Liver (tissue), 9 donors: ENCODE data around the gene NTF3. TPM values are rescaled to one million over a fixed set of nuclear protein-coding genes. Genes with fewer than 3 reads are reported as not detected.

Source experiments
- DNase-seq: peaks from one replicate; pipeline ENCODE4 v3.0.0-alpha.2; 2017; ENCODE audit warnings: low spot score
- H3K27ac ChIP-seq, 2 donors: one replicate each; pipeline ENCODE4 v1.7.0; 2013; ENCODE audit warnings: inconsistent platforms in 2 of 2, low read length in 2 of 2, control low read depth in 1 of 2, low read depth in 1 of 2, mild to moderate bottlenecking in 1 of 2
- H3K27me3 ChIP-seq, 4 donors: one replicate each; pipeline versions ENCODE4 v1.6.1 to v1.7.0; 2013; ENCODE audit warnings: low read length in 3 of 4, inconsistent platforms in 1 of 4, mild to moderate bottlenecking in 1 of 4, moderate library complexity in 1 of 4; ENCODE audit not compliant: control insufficient read depth in 4 of 4, insufficient read depth in 4 of 4
- H3K36me3 ChIP-seq, 4 donors: one replicate each; pipeline versions ENCODE4 v1.6.1 to v1.7.0; 2013; ENCODE audit warnings: low read length in 3 of 4, mild to moderate bottlenecking in 3 of 4, low read depth in 1 of 4, moderate library complexity in 1 of 4; ENCODE audit not compliant: control insufficient read depth in 4 of 4, insufficient read depth in 3 of 4
- H3K4me1 ChIP-seq, 4 donors: one replicate each; pipeline versions ENCODE4 v1.6.1 to v1.7.0; 2013; ENCODE audit warnings: low read length in 3 of 4, mild to moderate bottlenecking in 3 of 4, moderate library complexity in 1 of 4; ENCODE audit not compliant: control insufficient read depth in 4 of 4, insufficient read depth in 4 of 4
- H3K4me3 ChIP-seq, 3 donors: one replicate each; pipeline versions ENCODE4 v1.6.1 to v1.7.0; 2013; ENCODE audit warnings: low read length in 3 of 3, control low read depth in 1 of 3, low read depth in 1 of 3, mild to moderate bottlenecking in 1 of 3
- H3K9ac ChIP-seq, 2 donors: one replicate each; pipeline ENCODE4 v1.7.0; 2013; ENCODE audit warnings: low read length in 2 of 2, mild to moderate bottlenecking in 2 of 2, moderate library complexity in 2 of 2, control low read depth in 1 of 2, low read depth in 1 of 2
- H3K9me3 ChIP-seq, 4 donors: one replicate each; pipeline versions ENCODE4 v1.6.1 to v1.7.0; 2013; ENCODE audit warnings: low read length in 3 of 4; ENCODE audit not compliant: control insufficient read depth in 4 of 4
- CTCF ChIP-seq: fragments of 150-350 bp; IDR thresholded peaks from 2 replicates; pipeline ENCODE4 v1.5.1; 2017; ENCODE audit warnings: improper control_type of control experiment, low read depth, low read length; ENCODE audit not compliant: missing input control
- EGR1 ChIP-seq, 2 donors: IDR thresholded peaks; 2 replicates each; pipeline ENCODE4 v1.6.1; 2016 to 2018; ENCODE audit warnings: antibody characterized with exemption in 2 of 2, low read depth in 2 of 2
- FOXA1 ChIP-seq: IDR thresholded peaks from 2 replicates; pipeline ENCODE4 v1.6.1; 2016; ENCODE audit warnings: antibody characterized with exemption
- FOXA2 ChIP-seq: IDR thresholded peaks from 2 replicates; pipeline ENCODE4 v1.6.1; 2016; ENCODE audit warnings: antibody characterized with exemption
- GABPA ChIP-seq, 2 donors: IDR thresholded peaks in 1 of 2; conservative IDR thresholded peaks in 1 of 2; 2 replicates each; pipeline ENCODE4 v1.6.1; 2016; ENCODE audit warnings: antibody characterized with exemption in 2 of 2, mild to moderate bottlenecking in 1 of 2, moderate library complexity in 1 of 2
- HNF4A ChIP-seq, 2 donors: conservative IDR thresholded peaks; 2 replicates each; pipeline ENCODE4 v1.6.1; 2016; ENCODE audit warnings: antibody characterized with exemption in 2 of 2, mild to moderate bottlenecking in 2 of 2
- HNF4G ChIP-seq: IDR thresholded peaks from 2 replicates; pipeline ENCODE4 v1.6.1; 2016; ENCODE audit warnings: antibody characterized with exemption
- JUND ChIP-seq, 2 donors: IDR thresholded peaks; 2 replicates each; pipeline ENCODE4 v1.6.1; 2016; ENCODE audit warnings: antibody characterized with exemption in 2 of 2
- MAX ChIP-seq: IDR thresholded peaks from 2 replicates; pipeline ENCODE4 v1.6.1; 2016; ENCODE audit warnings: antibody characterized with exemption
- RAD21 ChIP-seq, 2 donors: IDR thresholded peaks; 2 replicates each; pipeline ENCODE4 v1.6.1; 2016; ENCODE audit warnings: antibody characterized with exemption in 2 of 2, mild to moderate bottlenecking in 2 of 2
- RXRA ChIP-seq, 2 donors: IDR thresholded peaks; 2 replicates each; pipeline ENCODE4 v1.6.1; 2017 to 2018; ENCODE audit warnings: antibody characterized with exemption in 2 of 2, mild to moderate bottlenecking in 1 of 2
- SP1 ChIP-seq: IDR thresholded peaks from 2 replicates; pipeline ENCODE4 v1.6.1; 2018; ENCODE audit warnings: antibody characterized with exemption, mild to moderate bottlenecking
- TAF1 ChIP-seq: conservative IDR thresholded peaks from 2 replicates; pipeline ENCODE4 v1.6.1; 2016; ENCODE audit warnings: antibody characterized with exemption, mild to moderate bottlenecking
- YY1 ChIP-seq: IDR thresholded peaks from 2 replicates; pipeline ENCODE4 v1.6.1; 2016; ENCODE audit warnings: antibody characterized with exemption, mild to moderate bottlenecking
- WGBS: extraction: QIAGEN DNeasy Blood & Tissue Kit; methylation state at CpG from one replicate; pipeline ENCODE4 v1.1.7; 2013; 5-methylcytosine and 5-hydroxymethylcytosine counted together
- polyA plus RNA-seq, 2 donors: library from polyadenylated mRNA; stranded (reverse) in 1 of 2; unstranded in 1 of 2; fragments of 200-250 nt in 1 of 2; fragments of >200 nt in 1 of 2; fragmentation: Nextera tagmentation in 1 of 2; extraction: Ambion mirVana in 1 of 2; gene quantifications; one replicate each; pipeline versions ENCODE4 v1.2.1 to v1.2.3, GENCODE V29; 2013 to 2015
- total RNA-seq, 2 donors: library from RNA; depleted of rRNA; stranded (reverse); fragments of >200 nt; gene quantifications; one replicate each; pipeline ENCODE4 v1.2.3, GENCODE V29; 2014
- TF ChIP-seq, protein P1 (sequence below): IDR thresholded peaks from 2 replicates; pipeline ENCODE4 v1.6.1; 2016; ENCODE audit warnings: antibody characterized with exemption, mild to moderate bottlenecking
- donor health status: healthy.
- donor health status: healthy.
- donor health status: healthy.
- donor health status: healthy.
- donor health status: healthy.

The NTF3 gene
- total and polyA plus RNA-seq, 4 donors = 0.89 to 2.8 (median 1.5) TPM

GRCh38 chr12:5403411-5403810, 28.5 kb upstream of the NTF3 start:
- TF ChIP-seq GABPA (IDR thresholded peaks at IDR 0.05 in 1 of 2, conservative IDR thresholded peaks at IDR 0.05 in 1 of 2) (no peak), RAD21 (IDR thresholded peaks at IDR 0.05) (no peak), HNF4A (conservative IDR thresholded peaks at IDR 0.05) (no peak), RXRA (IDR thresholded peaks at IDR 0.05) (no peak), YY1 (no peak), MAX (no peak), SP1 (no peak), FOXA1 (no peak)
- no peak for DNase-seq
- WGBS = 68% methylated on average over 3 of the region's 3 CpGs

GRCh38 chr12:5407034-5407856, 24.7 kb upstream of the NTF3 start:
- no peak for TF ChIP-seq FOXA2
- TF ChIP-seq HNF4A (conservative IDR thresholded peaks at IDR 0.05) = no peak
- no peak for TF ChIP-seq CTCF
- no peak for TF ChIP-seq YY1
- no peak for TF ChIP-seq SP1
- TF ChIP-seq GABPA (IDR thresholded peaks at IDR 0.05 in 1 of 2, conservative IDR thresholded peaks at IDR 0.05 in 1 of 2) = no peak
- TF ChIP-seq RXRA (IDR thresholded peaks at IDR 0.05) = no peak
- no peak for TF ChIP-seq TAF1
- TF ChIP-seq EGR1 (IDR thresholded peaks at IDR 0.05; ENCODE audit: low read depth in 2 of 2) = no peak
- no peak for TF ChIP-seq HNF4G
- TF ChIP-seq MAX = no peak
- 66% methylated on average over 6 of the region's 6 CpGs for WGBS
- H3K4me3 ChIP-seq = no peak overlapping the region
- no peak overlapping the region for H3K9ac ChIP-seq
- no peaks in the 10 kb centered on the region for H3K27me3 ChIP-seq
- H3K27ac ChIP-seq = no peak overlapping the region
- H3K9me3 ChIP-seq = peaks cover 0 to 2% (median 0%) of the 10 kb centered on the region in 4 donors
- DNase-seq = no peak
- H3K4me1 ChIP-seq = no peaks in the 10 kb centered on the region
- H3K36me3 ChIP-seq = no peaks in the 10 kb centered on the region

More at GRCh38 chr12:5403411-5403810, 28.5 kb upstream of the NTF3 start:
- Histone ChIP-seq H3K27ac (no peak overlapping the region), H3K9me3 (no peaks in the 10 kb centered on the region), H3K4me3 (no peak overlapping the region), H3K4me1 (no peaks in the 10 kb centered on the region), H3K36me3 (no peaks in the 10 kb centered on the region), H3K27me3 (no peaks in the 10 kb centered on the region), H3K9ac (no peak overlapping the region)

GRCh38 chr12:5409619-5410018, 22.3 kb upstream of the NTF3 start:
- H3K27me3 ChIP-seq = no peaks in the 10 kb centered on the region
- 32% methylated on average over 1 of the region's 1 CpG for WGBS
- H3K4me1 ChIP-seq = no peaks in the 10 kb centered on the region
- H3K9ac ChIP-seq = no peak overlapping the region
- no peak for DNase-seq
- no peak overlapping the region for H3K4me3 ChIP-seq
- no peaks in the 10 kb centered on the region for H3K36me3 ChIP-seq
- H3K9me3 ChIP-seq = peaks cover 0 to 2% (median 0%) of the 10 kb centered on the region in 4 donors
- no peak overlapping the region for H3K27ac ChIP-seq
- TF ChIP-seq JUND (IDR thresholded peaks at IDR 0.05) (no peak), CTCF (no peak), RAD21 (IDR thresholded peaks at IDR 0.05) (no peak), GABPA (IDR thresholded peaks at IDR 0.05 in 1 of 2, conservative IDR thresholded peaks at IDR 0.05 in 1 of 2) (no peak), RXRA (IDR thresholded peaks at IDR 0.05) (no peak), YY1 (no peak), MAX (no peak), HNF4A (conservative IDR thresholded peaks at IDR 0.05) (no peak), FOXA1 (no peak), EGR1 (IDR thresholded peaks at IDR 0.05; ENCODE audit: low read depth in 2 of 2) (no peak)
- TF ChIP-seq, protein P1, sequence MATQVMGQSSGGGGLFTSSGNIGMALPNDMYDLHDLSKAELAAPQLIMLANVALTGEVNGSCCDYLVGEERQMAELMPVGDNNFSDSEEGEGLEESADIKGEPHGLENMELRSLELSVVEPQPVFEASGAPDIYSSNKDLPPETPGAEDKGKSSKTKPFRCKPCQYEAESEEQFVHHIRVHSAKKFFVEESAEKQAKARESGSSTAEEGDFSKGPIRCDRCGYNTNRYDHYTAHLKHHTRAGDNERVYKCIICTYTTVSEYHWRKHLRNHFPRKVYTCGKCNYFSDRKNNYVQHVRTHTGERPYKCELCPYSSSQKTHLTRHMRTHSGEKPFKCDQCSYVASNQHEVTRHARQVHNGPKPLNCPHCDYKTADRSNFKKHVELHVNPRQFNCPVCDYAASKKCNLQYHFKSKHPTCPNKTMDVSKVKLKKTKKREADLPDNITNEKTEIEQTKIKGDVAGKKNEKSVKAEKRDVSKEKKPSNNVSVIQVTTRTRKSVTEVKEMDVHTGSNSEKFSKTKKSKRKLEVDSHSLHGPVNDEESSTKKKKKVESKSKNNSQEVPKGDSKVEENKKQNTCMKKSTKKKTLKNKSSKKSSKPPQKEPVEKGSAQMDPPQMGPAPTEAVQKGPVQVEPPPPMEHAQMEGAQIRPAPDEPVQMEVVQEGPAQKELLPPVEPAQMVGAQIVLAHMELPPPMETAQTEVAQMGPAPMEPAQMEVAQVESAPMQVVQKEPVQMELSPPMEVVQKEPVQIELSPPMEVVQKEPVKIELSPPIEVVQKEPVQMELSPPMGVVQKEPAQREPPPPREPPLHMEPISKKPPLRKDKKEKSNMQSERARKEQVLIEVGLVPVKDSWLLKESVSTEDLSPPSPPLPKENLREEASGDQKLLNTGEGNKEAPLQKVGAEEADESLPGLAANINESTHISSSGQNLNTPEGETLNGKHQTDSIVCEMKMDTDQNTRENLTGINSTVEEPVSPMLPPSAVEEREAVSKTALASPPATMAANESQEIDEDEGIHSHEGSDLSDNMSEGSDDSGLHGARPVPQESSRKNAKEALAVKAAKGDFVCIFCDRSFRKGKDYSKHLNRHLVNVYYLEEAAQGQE = no peak
